GM18907 (cell line): ENCODE data around the gene PJA2.
"Not testable (repeated sequence)": the region's sequence is repeated elsewhere in the genome, so short reads cannot be mapped to it uniquely, and the experiment has no call there.

Source experiments
- ATAC-seq: cut with Tn5 transposase; IDR thresholded peaks from one replicate; pipeline ENCODE4 v1.9.1; 2021; ENCODE audit warnings: mild to moderate bottlenecking, moderate library complexity; ENCODE audit not compliant: unreplicated experiment

PJA2 gene

DNA sequence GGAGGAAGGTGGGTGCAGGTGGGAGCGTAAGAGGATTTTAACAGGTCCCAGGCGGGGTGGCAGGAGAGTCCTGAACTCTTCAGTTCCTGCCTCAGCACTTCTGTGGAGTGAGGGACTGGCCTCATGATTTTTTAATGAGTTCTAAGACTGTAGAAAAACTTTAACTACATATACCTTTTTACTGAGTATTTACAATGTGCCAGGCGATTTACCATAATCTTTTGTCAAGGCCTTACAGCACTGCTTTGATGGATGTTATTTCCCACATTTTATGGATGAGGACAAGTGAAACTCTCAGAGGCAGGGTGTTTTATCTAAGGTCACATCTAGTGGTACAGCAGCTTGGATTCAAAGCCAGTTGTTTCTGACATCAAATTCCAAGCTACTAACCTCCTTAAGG lies 99.5 kb downstream of the PJA2 start:
- ATAC-seq = no peak

DNA sequence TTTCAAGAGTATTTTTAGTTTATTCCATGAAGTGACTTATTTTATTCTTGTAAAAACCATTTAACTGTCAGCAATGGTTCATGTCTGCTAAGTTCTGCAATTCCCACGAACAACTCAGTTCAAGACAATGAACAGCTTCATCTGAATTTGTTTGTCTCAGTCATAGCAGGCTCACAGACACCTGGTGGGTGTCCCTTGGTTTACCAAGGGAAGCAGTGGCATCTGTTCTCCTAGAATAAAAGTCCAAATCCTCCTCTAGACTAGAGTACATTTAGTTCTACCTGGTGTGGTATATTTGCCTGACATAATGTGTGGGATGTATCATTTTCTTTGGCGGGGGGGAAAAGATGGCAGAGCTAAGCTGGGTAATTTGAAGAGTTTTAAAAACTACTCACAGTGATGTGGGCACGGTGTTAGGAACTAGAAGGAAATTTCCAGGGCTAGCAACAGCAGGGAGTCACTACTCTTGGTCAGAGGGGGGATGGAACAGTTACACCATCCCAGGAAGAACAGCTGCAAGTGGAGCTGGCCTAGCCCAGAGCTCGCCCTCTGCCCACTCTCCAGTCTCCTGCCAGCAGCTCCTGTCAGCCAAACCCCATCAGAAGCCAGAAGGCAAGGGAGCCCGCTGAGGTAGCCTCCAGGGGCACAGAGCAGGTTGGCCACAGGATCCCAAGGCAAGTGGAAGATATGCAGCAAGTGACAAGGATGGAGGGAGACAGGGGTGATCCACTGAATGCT lies 100.3 kb downstream of the PJA2 start:
- no peak for ATAC-seq

DNA sequence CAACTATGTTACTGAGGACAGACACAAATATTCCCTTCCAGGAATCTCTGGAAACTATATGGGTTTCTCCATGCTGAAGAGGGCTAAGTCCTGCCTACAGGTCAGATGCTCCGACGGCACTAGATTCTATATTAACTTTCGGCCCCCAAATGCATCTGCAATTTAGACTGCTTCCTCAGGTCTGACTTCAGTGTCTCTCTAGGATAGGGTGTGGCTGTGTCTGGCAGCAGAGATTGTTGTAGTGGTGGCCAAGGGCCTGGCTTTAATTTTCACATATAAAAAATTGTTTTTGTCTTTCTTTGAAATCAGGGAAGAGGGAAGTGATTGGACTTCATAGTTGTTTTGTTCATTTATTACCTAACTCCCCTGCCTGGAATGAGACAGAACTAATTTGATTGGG lies 101.8 kb downstream of the PJA2 start:
- no peak for ATAC-seq

DNA sequence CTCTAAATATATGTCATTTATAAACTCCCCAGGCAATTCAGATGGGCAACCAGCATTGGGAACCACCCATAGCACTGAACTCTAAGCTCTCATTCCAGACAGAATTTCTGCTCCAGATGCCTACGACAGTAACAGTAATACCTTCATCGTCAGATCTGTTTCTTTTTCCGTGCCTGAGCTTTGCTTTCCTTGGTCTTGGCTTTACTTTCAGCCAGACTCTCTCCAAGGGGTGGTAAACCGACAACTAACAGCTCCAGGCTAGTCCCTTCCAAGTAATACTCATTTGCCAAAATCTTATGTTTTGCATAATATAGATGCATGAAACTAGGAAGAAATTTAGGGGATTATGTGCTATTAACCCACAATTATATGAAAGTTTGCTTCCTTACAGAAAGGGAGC lies 102.3 kb downstream of the PJA2 start:
- ATAC-seq = no peak

DNA sequence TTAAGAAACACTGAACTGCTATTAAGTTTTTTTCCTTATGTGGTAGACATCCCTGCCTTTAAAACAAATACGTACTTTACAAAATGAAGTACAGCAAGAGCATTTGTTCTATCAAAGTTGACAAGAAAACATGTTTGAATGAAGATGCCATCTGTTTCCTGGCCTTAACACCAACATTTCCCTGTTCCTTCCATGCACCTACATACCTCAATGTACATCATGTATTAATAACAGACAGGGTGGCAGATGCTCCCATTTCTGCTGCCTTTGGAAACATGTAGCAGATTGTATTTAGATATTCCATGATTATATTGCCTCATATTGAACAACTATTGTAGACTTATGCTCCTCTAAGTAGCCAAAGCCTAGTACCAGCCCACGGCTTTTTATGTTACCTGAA lies 104.4 kb downstream of the PJA2 start:
- ATAC-seq = no peak

DNA sequence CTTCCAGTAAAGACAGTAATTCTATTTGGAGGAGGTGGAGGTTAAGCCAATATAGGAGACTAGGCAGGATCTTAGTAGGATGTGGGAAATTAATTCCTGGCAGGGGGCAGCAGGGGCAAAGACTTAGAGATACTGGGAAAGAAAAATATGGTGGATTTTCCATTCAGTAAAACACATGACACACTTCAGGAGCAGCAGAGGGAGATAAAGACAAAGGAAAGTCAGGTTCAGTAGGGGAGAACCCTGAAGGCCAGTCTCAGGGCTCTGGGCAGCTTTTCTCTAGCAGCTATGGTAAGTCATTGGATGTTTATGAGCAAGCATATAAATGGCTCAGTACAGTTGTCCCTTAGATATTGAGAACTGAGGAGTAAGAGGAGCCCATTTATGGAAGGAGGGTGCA lies 105.5 kb downstream of the PJA2 start:
- no peak for ATAC-seq

DNA sequence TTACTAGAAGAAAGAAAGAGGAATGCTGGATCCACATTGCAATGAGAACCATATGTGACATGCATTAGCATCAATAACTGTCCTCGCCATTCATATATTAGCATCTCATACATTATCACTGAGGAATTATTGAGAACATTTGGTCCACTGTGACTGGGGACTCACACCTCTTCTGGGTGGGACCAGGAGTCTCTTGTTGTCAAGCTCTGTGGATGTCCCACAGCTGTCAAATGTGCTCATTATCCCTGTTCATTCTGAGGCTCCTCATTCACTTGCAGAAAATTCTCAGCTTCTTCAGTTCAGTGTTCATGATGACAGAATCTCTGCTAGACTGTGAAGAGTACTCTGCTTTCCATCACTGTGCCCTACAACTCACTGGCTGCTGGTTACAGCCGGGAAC lies 109.4 kb downstream of the PJA2 start:
- no peak for ATAC-seq

DNA sequence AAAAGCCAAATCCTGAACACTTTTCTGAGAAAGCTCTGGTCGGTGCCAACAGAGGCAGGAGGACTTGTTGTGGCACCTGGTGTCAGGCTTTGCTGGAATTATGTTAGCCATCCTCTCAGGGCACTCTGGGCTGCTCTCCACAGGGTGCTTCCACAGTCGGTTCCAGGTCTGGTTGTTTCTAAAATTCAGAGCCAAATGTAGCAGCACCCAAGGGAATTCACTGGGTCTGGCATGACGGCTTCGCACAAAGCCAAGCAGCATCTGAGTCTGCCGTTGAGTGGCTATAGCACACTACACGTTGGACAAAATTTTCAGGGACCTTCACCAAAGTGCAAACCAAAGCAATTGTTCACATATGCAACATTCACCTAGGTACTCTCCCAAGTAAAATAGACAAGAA lies 110.2 kb downstream of the PJA2 start:
- ATAC-seq = no peak

DNA sequence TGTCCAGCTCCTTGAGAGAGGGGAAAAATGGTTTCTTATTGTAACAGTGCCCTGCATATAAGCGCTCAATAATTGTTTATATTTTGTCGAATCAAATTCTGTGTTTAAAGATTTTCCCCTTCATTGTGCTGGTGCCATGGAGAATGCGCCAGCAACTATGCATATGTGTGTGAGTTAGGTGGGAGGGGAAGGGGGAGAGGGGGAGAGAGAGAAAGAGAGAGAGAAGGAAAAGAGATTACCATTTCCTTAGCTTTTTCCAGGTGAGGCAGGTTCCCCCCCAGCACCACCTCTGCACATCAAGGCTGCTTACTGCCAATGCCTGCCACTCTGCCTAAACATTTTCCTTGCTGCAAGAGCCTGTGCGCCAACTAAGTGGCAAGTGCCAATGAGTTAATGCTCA lies 111.0 kb downstream of the PJA2 start:
- ATAC-seq = no peak

DNA sequence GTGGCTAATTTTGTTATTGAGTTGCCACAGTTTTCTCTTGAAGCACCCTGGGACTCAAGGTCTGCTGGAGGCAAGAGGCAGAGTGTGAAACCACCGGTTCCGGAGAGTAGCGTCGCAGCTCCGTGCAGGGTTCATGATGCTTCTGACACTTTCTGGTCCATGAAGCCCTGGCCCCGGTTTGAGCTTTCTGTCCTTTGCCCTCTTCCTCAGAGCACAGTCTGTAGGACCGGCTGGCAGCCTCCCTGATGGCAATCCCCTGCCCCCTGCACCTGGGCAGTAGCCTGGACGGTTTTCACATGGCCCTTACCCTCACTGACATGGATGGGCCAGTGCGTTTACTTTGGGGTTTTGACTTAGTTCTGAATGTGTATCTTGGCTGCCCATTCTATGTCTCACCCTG lies 111.9 kb downstream of the PJA2 start:
- ATAC-seq = no peak

DNA sequence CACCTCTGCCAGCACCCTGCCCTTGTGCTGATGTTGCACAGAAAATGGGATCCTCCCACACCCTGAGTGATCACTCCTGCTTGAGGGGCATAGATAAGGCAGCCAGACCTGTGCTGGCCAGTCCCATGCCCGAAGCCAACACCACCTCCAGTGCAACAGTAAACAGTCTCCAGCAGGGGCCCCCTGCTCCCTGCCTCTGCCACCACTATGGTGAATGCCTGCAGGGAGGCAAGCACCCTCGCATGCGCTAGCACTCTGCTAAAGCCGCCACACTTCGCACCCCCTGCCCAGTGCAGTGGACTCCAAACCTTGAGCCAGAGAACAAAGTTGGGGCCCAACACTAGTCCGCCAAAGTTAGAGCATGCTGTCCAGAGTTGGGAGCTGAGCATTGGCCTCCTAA lies 118.7 kb downstream of the PJA2 start:
- no peak for ATAC-seq

DNA sequence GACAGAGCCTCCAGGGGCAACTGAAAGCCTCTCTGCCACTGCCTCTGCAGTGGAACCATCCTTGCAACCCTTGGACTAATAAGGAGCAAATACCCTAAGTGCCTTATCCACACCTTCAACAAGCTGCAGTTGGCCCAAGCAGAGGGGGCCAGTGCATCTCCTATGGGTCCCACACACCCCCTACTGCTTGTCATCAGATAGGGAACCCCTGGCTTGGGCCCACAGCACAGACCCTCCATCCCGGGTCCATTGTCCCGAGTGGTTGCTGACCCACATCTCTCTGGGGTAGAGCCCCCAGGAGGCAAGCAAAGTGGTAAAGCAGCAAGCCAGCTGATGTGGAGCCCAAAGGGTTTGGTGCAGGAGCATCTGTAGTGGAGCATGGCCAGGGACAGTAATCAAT lies 119.5 kb downstream of the PJA2 start:
- ATAC-seq = no peak

DNA sequence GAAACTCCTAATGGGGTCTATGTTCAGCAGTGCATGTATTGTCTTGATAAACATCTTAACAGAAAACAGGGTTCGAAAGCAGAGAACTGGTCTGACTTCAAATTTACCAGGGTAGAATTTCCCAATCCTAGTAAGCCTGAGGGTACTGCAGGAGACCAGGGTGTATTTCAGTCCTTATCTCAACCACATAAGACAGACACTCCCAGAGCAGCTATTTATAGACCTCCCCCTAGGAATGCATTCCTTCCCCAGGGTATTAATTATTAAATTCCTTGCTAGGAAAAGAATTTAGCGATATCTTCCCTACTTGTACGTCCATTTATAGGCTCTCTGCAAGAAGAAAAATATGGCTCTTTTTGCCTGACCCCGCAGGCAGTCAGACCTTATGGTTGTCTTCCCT lies 123.1 kb downstream of the PJA2 start:
- not testable (repeated sequence) for ATAC-seq
